ENCODE measurements around the gene PLA2G6.

PLA2G6 gene

DNA sequence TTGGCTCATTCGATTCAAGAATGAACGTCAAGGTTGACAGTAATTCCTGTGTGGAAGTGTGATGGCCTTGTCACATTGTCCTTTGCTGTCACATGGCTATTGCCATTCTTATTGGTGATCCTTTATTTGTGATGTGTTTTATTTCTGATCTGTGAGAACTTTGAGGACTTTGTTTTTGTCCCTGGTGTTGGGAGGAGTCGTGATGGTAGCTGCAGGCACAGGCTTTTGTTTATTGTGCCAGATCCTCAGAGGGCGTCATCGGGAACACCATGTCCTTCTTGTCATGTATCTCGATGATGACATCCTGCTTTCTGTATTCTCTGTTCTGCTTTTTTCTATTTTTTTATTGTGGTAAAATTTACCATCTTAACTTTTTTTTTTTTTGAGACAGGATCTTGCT, 118.8 kb downstream of the PLA2G6 start:
- DNase-seq (no peak), ATAC-seq (replicated peaks) (no peak)
- Mint-ChIP-seq H3K36me3 (peaks cover 43 to 68% of the 10 kb centered on the region in 2 donors), H3K27ac (no peak overlapping the region), H3K9me3 (no peaks in the 10 kb centered on the region), H3K4me3 (no peak overlapping the region), H3K4me1 (peaks cover 8 to 16% of the 10 kb centered on the region in 2 donors), H3K27me3 (no peaks in the 10 kb centered on the region)

All from stimulated activated naive B cell treated with anti-CD40 and anti-IgM and Interleukin-4, amounts not matched to agents 10 μg/mL and 1 μg/mL and 100 μg/mL, for 72 hours (primary cell).